H1 (cell line): ENCODE measurements around the gene HEATR5A. TPM values are rescaled to one million over a fixed set of nuclear protein-coding genes. Genes with fewer than 3 reads are reported as not detected.

ENCODE experiments used
- CHD2 ChIP-seq: IDR thresholded peaks from 2 replicates; pipeline ENCODE4 v1.6.1; 2012; ENCODE audit warnings: low read length, improper control_type of control experiment
- EP300 ChIP-seq, 2 experiments: IDR thresholded peaks; 1 replicate in 1 of 2; 2 replicates in 1 of 2; pipeline ENCODE4 v1.6.1; 2011 to 2012; ENCODE audit warnings: low read depth in 2 of 2, low read length in 2 of 2, mild to moderate bottlenecking in 2 of 2, borderline replicate concordance in 1 of 2, inconsistent platforms in 1 of 2, moderate library complexity in 1 of 2
- GABPA ChIP-seq: IDR thresholded peaks from 2 replicates; pipeline ENCODE4 v1.6.1; 2011; ENCODE audit warnings: mild to moderate bottlenecking, low read length, moderate library complexity, borderline replicate concordance; ENCODE audit not compliant: insufficient read depth
- JUND ChIP-seq: IDR thresholded peaks from 2 replicates; pipeline ENCODE4 v1.6.1; 2011; ENCODE audit warnings: mild to moderate bottlenecking, improper control_type of control experiment, low read length
- POLR2A ChIP-seq, 2 experiments: IDR thresholded peaks; 1 replicate in 1 of 2; 2 replicates in 1 of 2; pipeline ENCODE4 v1.6.1; 2011; ENCODE audit warnings: low read depth in 2 of 2, low read length in 2 of 2, mild to moderate bottlenecking in 2 of 2; ENCODE audit errors: control extremely low read depth in 1 of 2
- RNF2 ChIP-seq: fragments of 200-900, 300-1000 bp; sonication (generic); IDR thresholded peaks from 2 replicates; pipeline ENCODE4 v1.7.1; 2016; ENCODE audit warnings: borderline replicate concordance, low read depth, mild to moderate bottlenecking, antibody characterized with exemption, low read length; ENCODE audit not compliant: poor library complexity, severe bottlenecking; ENCODE audit errors: missing control alignments
- SIN3A ChIP-seq, 2 experiments: IDR thresholded peaks in 1 of 2; conservative IDR thresholded peaks in 1 of 2; 2 replicates each; pipeline ENCODE4 v1.6.1; 2011 to 2012; ENCODE audit warnings: low read length in 2 of 2, improper control_type of control experiment in 1 of 2, low read depth in 1 of 2, mild to moderate bottlenecking in 1 of 2
- SP4 ChIP-seq: IDR thresholded peaks from 2 replicates; pipeline ENCODE4 v1.6.1; 2012; ENCODE audit warnings: low read length, inconsistent platforms
- polyA plus RNA-seq, 7 experiments: library from polyadenylated mRNA; depleted of rRNA in 3 of 7; stranded (reverse) in 5 of 7; unstranded in 2 of 7; fragments of >200 nt in 5 of 7; fragments of 200-250 nt in 2 of 7; gene quantifications; 1 replicate in 5 of 7; 2 replicates in 1 of 7; 4 replicates in 1 of 7; pipeline versions ENCODE4 v1.2.1 to v1.2.3, GENCODE V29; 2011 to 2013; ENCODE audit warnings: missing spikeins in 2 of 7, mixed read lengths in 2 of 7
- total RNA-seq: library from RNA; stranded (reverse); fragmentation: NEBNext Ultra II Directional; extraction: Animal tissue kit (Norgen Biotek cat#: 25700); gene quantifications from 2 replicates; pipeline ENCODE4 v1.2.1, GENCODE V29; 2021
- TF ChIP-seq, protein P1 (sequence below): IDR thresholded peaks from 2 replicates; pipeline ENCODE4 v1.6.1; 2012; ENCODE audit warnings: inconsistent platforms

Gene HEATR5A
- total and polyA plus RNA-seq, 2 of the 8 experiments (the other 6 are each of a cell fraction or from before 2014, with no cell fraction given) = 9.0 to 36.2 TPM

DNA sequence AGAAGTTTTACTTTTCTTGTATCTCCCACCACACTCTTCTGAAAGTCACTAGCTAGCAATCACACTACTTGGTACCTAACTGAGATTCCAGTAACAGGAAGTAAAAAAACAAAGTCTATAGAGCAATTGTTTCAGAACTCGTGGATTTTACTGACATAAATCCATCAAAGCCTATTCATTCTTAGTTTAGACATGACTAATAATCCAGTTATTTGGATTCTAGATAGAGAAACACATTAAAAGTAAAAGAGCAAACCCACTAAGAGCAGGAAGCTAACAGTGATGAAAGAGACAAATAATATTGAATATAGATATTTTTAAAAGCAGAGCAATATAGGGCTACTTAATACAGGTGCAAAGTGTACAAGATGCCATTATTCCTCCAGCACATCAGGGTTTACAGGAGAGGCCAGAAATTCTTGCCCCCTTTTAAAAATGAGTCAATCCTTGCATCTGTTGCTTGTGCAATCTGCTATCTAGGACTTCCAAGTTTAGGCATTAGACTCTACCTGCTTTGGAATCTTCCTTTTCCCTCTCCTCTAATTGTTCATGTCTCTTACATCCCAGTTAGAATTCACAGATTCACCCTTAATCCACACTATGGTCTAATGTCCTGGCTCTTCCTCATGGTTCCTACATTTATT lies 6.0 kb downstream of the HEATR5A start (continued):
- TF ChIP-seq, protein P1, sequence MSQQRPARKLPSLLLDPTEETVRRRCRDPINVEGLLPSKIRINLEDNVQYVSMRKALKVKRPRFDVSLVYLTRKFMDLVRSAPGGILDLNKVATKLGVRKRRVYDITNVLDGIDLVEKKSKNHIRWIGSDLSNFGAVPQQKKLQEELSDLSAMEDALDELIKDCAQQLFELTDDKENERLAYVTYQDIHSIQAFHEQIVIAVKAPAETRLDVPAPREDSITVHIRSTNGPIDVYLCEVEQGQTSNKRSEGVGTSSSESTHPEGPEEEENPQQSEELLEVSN = no peak
- no peak for TF ChIP-seq RNF2
- TF ChIP-seq GABPA = no peak
- no peak for TF ChIP-seq POLR2A (IDR thresholded peaks at IDR 0.05; ENCODE audit: control extremely low read depth in 1 of 2, low read depth in 2 of 2, low read length in 2 of 2)
- TF ChIP-seq CHD2 = no peak
- TF ChIP-seq EP300 (IDR thresholded peaks at IDR 0.05; ENCODE audit: borderline replicate concordance in 1 of 2, low read depth in 2 of 2, low read length in 2 of 2) = no peak
- no peak for TF ChIP-seq SIN3A (conservative IDR thresholded peaks at IDR 0.05 in 1 of 2, IDR thresholded peaks at IDR 0.05 in 1 of 2; ENCODE audit: low read depth in 1 of 2, low read length in 2 of 2)
- TF ChIP-seq JUND = no peak
- no peak for TF ChIP-seq SP4
